ENCODE results near the gene NOS1.
A peak's percentile ranks its signal among the peaks of the same experiment; 100 is the strongest.
"Not testable (repeated sequence)": the region's sequence is repeated elsewhere in the genome, so short reads cannot be mapped to it uniquely, and the experiment has no call there.

NOS1 gene

GRCh38 chr12:117199956-117200744, 161.3 kb downstream of the NOS1 start:
- not testable (repeated sequence) for DNase-seq

GRCh38 chr12:117196334-117196733, 165.1 kb downstream of the NOS1 start:
- DNase-seq: not testable (repeated sequence)

GRCh38 chr12:117195027-117195426, 166.4 kb downstream of the NOS1 start:
- DNase-seq: not testable (repeated sequence)

- no peak for DNase-seq
Observed at GRCh38 chr12:117193903-117194302, 167.5 kb downstream of the NOS1 start.

- DNase-seq: not testable (repeated sequence)
Observed at GRCh38 chr12:117192581-117192980, 168.8 kb downstream of the NOS1 start.

DNA sequence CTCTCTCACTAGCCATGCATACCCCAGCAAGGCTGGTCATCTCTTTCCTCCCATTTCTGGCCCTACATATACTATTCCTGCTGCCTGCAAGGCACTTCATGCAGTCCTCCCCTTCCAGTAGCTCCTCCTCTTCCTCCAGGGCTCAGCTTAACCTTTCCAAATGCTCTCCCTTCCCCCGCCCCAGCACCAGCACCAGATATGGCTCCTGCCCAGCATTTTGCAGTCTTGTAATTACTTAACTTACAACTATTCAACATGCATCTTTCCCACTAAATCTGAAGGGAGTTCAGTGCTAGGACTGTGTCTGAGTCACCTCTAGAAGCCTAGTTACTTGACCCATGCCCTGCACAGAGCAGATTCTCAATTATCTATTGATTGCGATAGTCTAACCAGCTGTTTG, 169.4 kb downstream of the NOS1 start:
- peak; percentile 27 for DNase-seq

DNA sequence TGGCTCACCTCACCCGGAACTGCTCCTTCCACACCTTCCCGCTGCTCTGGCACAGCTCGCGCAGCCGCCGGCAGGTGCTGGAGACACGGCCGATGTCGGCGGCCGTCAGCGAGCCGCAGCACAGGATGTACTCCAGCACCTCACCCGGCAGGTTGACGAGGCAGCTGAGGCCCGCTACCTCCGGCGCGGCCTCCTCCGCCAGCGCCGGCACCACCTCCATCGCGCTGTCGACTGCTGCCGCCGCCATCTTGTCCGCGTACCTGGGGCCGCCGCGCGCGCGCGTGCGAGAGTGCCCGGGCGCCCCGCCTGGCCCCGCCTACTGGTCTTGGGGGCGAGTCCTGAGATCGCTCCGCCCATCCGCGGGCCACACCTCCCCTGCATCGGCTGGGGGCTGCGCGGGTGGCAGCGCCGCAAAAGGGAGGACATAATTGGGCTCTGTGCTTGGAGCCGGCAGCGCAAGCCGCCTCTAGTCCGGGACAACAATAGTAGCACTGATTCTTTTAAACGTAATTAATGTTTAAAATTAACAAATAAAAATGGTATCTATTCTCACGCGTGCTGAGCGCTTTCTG, 171.1 kb downstream of the NOS1 start, which contains the start of gene FBXO21:
TSS of gene FBXO21 (minus strand) at position 261 of the 572 bp plus-strand sequence. CDS start at position 247, 14 bp downstream.
- peak; percentile 93 for DNase-seq

GRCh38 chr12:117189725-117190209, 171.7 kb downstream of the NOS1 start:
- DNase-seq: peak; percentile 68

DNA sequence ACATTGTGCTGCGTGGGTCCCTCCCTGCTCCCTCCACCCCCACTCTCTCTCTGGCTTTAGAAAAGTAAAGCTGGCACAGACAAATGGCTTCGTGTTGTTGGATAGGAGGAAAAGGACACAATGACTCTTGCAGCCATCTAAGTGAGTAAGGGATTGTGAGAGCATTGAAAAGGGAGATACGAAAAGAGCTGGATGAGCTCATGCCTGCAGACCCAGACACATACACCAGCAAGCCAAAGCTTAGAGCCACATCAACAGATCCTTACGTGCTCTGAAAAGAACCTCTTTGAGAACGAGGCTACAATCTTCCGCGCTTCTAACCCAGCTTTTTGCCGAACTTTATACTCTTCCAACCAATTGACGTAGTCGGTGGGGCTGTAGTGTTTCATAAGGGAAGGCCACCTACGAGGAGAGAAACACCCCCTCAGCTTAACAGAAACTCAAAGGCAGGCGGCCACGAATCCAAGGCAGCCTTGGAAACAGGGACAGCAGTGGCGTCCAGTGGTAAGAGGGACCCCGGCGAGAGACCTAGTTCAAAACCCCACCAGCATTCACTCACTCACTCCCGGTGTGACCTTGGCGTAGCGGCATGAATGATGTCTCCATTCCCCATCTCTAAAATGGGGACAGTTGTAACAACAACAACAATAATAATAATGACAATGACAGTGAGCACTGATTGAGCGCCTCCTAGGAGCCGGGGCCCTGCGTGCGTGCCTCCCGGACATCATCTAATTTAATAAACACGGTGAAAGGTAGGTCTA, 172.3 kb downstream of the NOS1 start:
- DNase-seq: no peak

DNA sequence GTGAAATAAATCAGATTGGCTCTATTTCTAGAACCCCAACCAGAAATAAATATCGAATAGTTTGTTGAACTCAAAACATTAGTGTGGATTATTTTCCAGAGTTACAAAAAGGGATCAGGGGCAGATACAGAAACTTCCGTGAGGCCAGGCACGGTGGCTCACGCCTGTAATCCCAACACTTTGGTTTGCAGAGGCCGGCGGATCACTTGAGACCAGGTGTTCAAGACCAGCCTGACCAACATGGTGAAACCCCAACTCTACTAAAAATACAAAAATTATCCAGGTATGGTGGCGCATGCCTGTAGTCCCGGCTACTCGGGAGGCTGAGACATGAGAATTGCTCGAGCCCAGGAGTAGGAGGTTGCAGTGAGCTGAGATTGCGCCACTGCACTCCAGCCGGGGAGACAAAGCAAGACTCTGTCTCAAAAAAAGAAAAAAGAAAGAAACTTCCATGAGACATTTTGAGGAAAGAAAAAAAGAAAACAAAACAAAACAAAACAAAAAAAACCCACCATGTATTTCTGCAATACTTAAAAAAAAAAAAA, 173.2 kb downstream of the NOS1 start:
- DNase-seq: no peak

GRCh38 chr12:117187421-117187820, 174.0 kb downstream of the NOS1 start:
- DNase-seq: no peak

GRCh38 chr12:117182866-117183265, 178.6 kb downstream of the NOS1 start:
- DNase-seq: no peak

GRCh38 chr12:117181468-117181843, 180.0 kb downstream of the NOS1 start:
- not testable (repeated sequence) for DNase-seq

DNA sequence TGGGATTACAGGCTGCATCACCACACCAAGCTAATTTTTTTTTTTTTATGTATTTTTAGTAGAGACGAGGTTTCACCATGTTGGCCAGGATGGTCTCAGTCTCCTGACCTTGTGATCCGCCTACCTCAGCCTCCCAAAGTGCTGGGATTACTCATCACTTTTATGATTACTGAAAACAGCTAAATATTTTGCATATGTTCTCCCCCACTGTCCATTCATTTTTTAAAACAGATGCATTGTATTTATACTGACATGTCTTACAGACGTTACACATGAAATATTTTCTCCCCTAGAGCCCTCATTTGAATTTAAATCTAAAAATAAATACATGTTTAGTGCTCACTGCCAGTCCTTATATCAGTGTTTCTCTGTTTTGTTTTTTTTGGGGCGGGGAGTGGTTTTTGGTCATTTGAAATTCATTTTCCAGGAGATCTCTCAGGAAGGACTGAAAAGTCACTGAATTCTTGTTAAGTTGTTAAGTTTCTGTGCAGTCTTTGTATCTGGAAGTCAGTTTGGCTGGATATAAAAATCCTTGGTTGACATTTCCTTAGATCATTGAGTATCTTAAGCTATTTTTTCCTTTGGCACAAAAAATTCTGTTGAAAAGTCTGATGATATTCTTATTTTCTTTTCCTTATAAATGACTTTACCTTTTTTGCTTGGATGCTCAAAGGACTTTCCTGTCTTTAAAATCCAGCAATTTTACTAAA, 180.5 kb downstream of the NOS1 start:
- no peak for DNase-seq

- DNase-seq: no peak
Observed at GRCh38 chr12:117178745-117179144, 182.7 kb downstream of the NOS1 start.

- no peak for DNase-seq
Observed at GRCh38 chr12:117178301-117178700, 183.1 kb downstream of the NOS1 start.

- no peak for DNase-seq
Observed at GRCh38 chr12:117172168-117172567, 189.3 kb downstream of the NOS1 start.

DNA sequence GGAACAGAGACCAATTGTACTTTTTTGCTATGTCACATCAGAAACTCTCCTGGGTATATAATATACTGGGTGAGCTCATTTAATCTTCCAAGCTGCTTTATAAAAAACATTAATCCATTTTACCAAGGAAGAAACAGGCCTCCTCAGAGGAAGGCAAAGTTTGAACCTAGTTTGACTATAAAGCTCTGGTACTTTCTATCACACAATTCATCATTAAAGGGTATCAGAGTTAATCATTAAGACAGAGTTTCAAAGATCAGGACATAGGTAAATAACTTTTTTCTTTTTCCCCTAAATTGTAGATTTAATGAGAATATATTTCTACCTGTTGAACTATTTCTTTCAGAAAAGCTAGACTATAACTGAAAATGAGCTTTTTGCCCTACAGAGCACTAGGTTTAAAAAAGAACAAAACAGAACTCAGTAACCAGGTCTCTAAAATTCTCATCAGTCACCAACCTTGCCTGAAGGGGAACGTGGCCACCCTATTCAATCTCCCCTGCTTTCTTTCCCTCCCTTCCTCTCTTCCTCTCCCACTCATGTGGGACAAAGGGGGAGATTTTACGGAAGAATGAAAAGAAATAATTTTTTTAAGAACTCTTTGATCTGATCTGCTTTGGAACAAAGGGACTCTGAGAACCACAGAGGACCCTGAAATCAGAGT, 189.8 kb downstream of the NOS1 start:
- DNase-seq: no peak

- DNase-seq: no peak
Observed at GRCh38 chr12:117169548-117169947, 191.9 kb downstream of the NOS1 start.

DNA sequence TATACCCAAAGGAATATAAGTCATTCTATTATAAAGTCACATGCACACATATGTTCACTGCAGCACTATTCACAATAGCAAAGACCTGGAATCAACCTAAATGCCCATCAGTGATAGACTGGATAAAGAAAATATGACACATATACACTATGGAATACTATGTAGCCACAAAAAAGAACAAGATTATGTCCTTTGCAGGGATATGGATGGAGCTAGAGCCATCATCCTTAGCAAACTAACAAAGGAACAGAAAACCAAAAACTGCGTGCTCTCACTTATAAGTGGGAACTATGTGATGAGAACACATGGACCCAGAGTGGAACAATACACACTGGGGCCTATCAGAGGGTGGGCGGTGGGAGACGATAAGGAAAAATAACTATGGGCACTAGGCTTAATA, 192.4 kb downstream of the NOS1 start:
- DNase-seq: no peak

DNA sequence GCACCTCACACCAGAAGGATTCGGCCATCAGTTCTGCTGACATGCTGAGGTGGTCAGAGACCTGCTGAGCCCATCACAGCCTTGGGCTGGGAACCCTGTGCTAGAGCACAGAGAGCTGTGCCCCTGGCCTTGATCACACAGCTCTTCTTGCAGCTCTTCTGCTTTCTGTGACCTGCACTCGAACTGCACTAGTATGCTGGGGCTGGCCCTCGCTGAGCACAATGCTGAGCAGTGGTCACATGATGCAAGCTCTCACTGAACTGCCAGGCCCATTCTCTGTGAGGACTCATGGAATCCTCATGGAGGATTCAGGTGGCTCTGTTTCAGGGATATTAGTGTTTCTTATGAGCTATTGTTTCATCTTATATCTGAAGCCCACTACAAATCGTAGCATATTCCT, 193.7 kb downstream of the NOS1 start:
- no peak for DNase-seq

GRCh38 chr12:117166107-117166506, 195.3 kb downstream of the NOS1 start:
- DNase-seq: no peak
